Central memory CD8-positive, alpha-beta T cell (primary cell): ENCODE measurements around the gene OPA1.
"Not testable (repeated sequence)": the region's sequence is repeated elsewhere in the genome, so short reads cannot be mapped to it uniquely, and the experiment has no call there.

Experiments used
- ATAC-seq: fragments of 150-1000 bp; cut with Tn5 transposase; replicated peaks from 2 replicates; pipeline ENCODE4 v1.10.0; 2022; ENCODE audit warnings: mild to moderate bottlenecking, moderate FRiP score, moderate number of reproducible peaks; ENCODE audit not compliant: poor library complexity, severe bottlenecking; ENCODE audit errors: extremely low read depth
- DNase-seq, 2 donors: peaks; one replicate each; pipeline ENCODE4 v3.0.0; 2021; ENCODE audit warnings: low spot score in 2 of 2
- H3K27ac Mint-ChIP-seq: one replicate; pipeline ENCODE4 v1.8.0; 2022; ENCODE audit warnings: low read depth, mild to moderate bottlenecking, moderate library complexity, mixed read lengths
- H3K27me3 Mint-ChIP-seq: one replicate; pipeline ENCODE4 v1.8.0; 2022; ENCODE audit warnings: mixed read lengths
- H3K36me3 Mint-ChIP-seq: one replicate; pipeline ENCODE4 v1.8.0; 2022; ENCODE audit warnings: mild to moderate bottlenecking, moderate library complexity, mixed read lengths; ENCODE audit not compliant: insufficient read depth
- H3K4me1 Mint-ChIP-seq: one replicate; pipeline ENCODE4 v1.8.0; 2022; ENCODE audit warnings: mixed read lengths
- H3K4me3 Mint-ChIP-seq: one replicate; pipeline ENCODE4 v1.8.0; 2022; ENCODE audit warnings: mild to moderate bottlenecking, moderate library complexity, mixed read lengths
- H3K9me3 Mint-ChIP-seq: one replicate; pipeline ENCODE4 v1.8.0; 2022; ENCODE audit warnings: mixed read lengths

OPA1 gene

GRCh38 chr3:193595939-193596487 lies 3.0 kb downstream of the OPA1 start:
- H3K36me3 Mint-ChIP-seq = peaks cover 22% of the 10 kb centered on the region
- H3K4me3 Mint-ChIP-seq = peak overlapping the region; percentile 2
- no peaks in the 10 kb centered on the region for H3K9me3 Mint-ChIP-seq
- H3K27ac Mint-ChIP-seq = peak overlapping the region; percentile 83
- no peak for DNase-seq
- H3K4me1 Mint-ChIP-seq = peaks cover 79% of the 10 kb centered on the region
- no peak for ATAC-seq
- no peaks in the 10 kb centered on the region for H3K27me3 Mint-ChIP-seq

GRCh38 chr3:193598202-193598601 lies 5.2 kb downstream of the OPA1 start:
- H3K4me3 Mint-ChIP-seq = no peak overlapping the region
- peaks cover 71% of the 10 kb centered on the region for H3K4me1 Mint-ChIP-seq
- H3K27ac Mint-ChIP-seq = peak overlapping the region; percentile 84
- H3K36me3 Mint-ChIP-seq = peaks cover 15% of the 10 kb centered on the region
- no peak for DNase-seq
- H3K27me3 Mint-ChIP-seq = no peaks in the 10 kb centered on the region
- no peak for ATAC-seq
- no peaks in the 10 kb centered on the region for H3K9me3 Mint-ChIP-seq

- no peaks in the 10 kb centered on the region for H3K27me3 Mint-ChIP-seq
- no peak overlapping the region for H3K4me3 Mint-ChIP-seq
- peak overlapping the region; percentile 84 for H3K27ac Mint-ChIP-seq
- peaks cover 10% of the 10 kb centered on the region for H3K36me3 Mint-ChIP-seq
- no peaks in the 10 kb centered on the region for H3K9me3 Mint-ChIP-seq
- ATAC-seq (no peak), DNase-seq (no peak)
- H3K4me1 Mint-ChIP-seq = peaks cover 67% of the 10 kb centered on the region
Measured at GRCh38 chr3:193599393-193599792, 6.4 kb downstream of the OPA1 start.

- Mint-ChIP-seq H3K27me3 (no peaks in the 10 kb centered on the region), H3K4me3 (no peak overlapping the region), H3K36me3 (no peaks in the 10 kb centered on the region), H3K9me3 (no peaks in the 10 kb centered on the region), H3K4me1 (peaks cover 49% of the 10 kb centered on the region), H3K27ac (no peak overlapping the region)
- no peak for DNase-seq
- ATAC-seq = peak; percentile 68
Measured at GRCh38 chr3:193605876-193606275, 12.9 kb downstream of the OPA1 start.

GRCh38 chr3:193606892-193607291 lies 13.9 kb downstream of the OPA1 start:
- H3K27ac Mint-ChIP-seq, H3K4me3 Mint-ChIP-seq, H3K36me3 Mint-ChIP-seq, DNase-seq, ATAC-seq, H3K9me3 Mint-ChIP-seq, H3K27me3 Mint-ChIP-seq: not testable (repeated sequence)
- peaks cover 39% of the 10 kb centered on the region for H3K4me1 Mint-ChIP-seq

GRCh38 chr3:193610516-193610915 lies 17.5 kb downstream of the OPA1 start:
- not testable (repeated sequence) for H3K4me3 Mint-ChIP-seq, ATAC-seq, H3K27ac Mint-ChIP-seq, H3K36me3 Mint-ChIP-seq, DNase-seq, H3K27me3 Mint-ChIP-seq, H3K9me3 Mint-ChIP-seq
- peaks cover 48% of the 10 kb centered on the region for H3K4me1 Mint-ChIP-seq

GRCh38 chr3:193614430-193614829 lies 21.4 kb downstream of the OPA1 start:
- H3K27ac Mint-ChIP-seq = peak overlapping the region; percentile 60
- H3K4me1 Mint-ChIP-seq = peaks cover 25% of the 10 kb centered on the region
- no peak for DNase-seq
- peak overlapping the region; percentile 9 for H3K4me3 Mint-ChIP-seq
- H3K9me3 Mint-ChIP-seq = no peaks in the 10 kb centered on the region
- ATAC-seq = peak; percentile 93
- peaks cover 36% of the 10 kb centered on the region for H3K36me3 Mint-ChIP-seq
- H3K27me3 Mint-ChIP-seq = no peaks in the 10 kb centered on the region

- H3K9me3 Mint-ChIP-seq = no peaks in the 10 kb centered on the region
- H3K27ac Mint-ChIP-seq = no peak overlapping the region
- H3K4me1 Mint-ChIP-seq = peaks cover 24% of the 10 kb centered on the region
- H3K4me3 Mint-ChIP-seq = no peak overlapping the region
- DNase-seq (no peak), ATAC-seq (no peak)
- H3K36me3 Mint-ChIP-seq = peaks cover 49% of the 10 kb centered on the region
- no peaks in the 10 kb centered on the region for H3K27me3 Mint-ChIP-seq
Measured at GRCh38 chr3:193617628-193618027, 24.6 kb downstream of the OPA1 start.

GRCh38 chr3:193620057-193620456 lies 27.0 kb downstream of the OPA1 start:
- DNase-seq (no peak), ATAC-seq (no peak)
- peaks cover 50% of the 10 kb centered on the region for H3K36me3 Mint-ChIP-seq
- H3K4me3 Mint-ChIP-seq = no peak overlapping the region
- no peaks in the 10 kb centered on the region for H3K27me3 Mint-ChIP-seq
- H3K9me3 Mint-ChIP-seq = no peaks in the 10 kb centered on the region
- no peak overlapping the region for H3K27ac Mint-ChIP-seq
- H3K4me1 Mint-ChIP-seq = peaks cover 18% of the 10 kb centered on the region

- no peaks in the 10 kb centered on the region for H3K9me3 Mint-ChIP-seq
- H3K36me3 Mint-ChIP-seq = peaks cover 47% of the 10 kb centered on the region
- H3K27ac Mint-ChIP-seq = peak overlapping the region; percentile 32
- H3K4me3 Mint-ChIP-seq = no peak overlapping the region
- H3K4me1 Mint-ChIP-seq = peaks cover 17% of the 10 kb centered on the region
- H3K27me3 Mint-ChIP-seq = no peaks in the 10 kb centered on the region
- DNase-seq = no peak
- ATAC-seq = no peak
Measured at GRCh38 chr3:193620650-193621049, 27.6 kb downstream of the OPA1 start.

- no peaks in the 10 kb centered on the region for H3K27me3 Mint-ChIP-seq
- ATAC-seq (no peak), DNase-seq (no peak)
- peaks cover 48% of the 10 kb centered on the region for H3K36me3 Mint-ChIP-seq
- H3K4me1 Mint-ChIP-seq = peaks cover 17% of the 10 kb centered on the region
- H3K9me3 Mint-ChIP-seq = no peaks in the 10 kb centered on the region
- no peak overlapping the region for H3K4me3 Mint-ChIP-seq
- H3K27ac Mint-ChIP-seq = no peak overlapping the region
Measured at GRCh38 chr3:193621127-193621526, 28.1 kb downstream of the OPA1 start.

- ATAC-seq (no peak), DNase-seq (no peak)
- Mint-ChIP-seq H3K36me3 (peaks cover 13% of the 10 kb centered on the region), H3K4me1 (no peaks in the 10 kb centered on the region), H3K27ac (no peak overlapping the region), H3K27me3 (no peaks in the 10 kb centered on the region), H3K4me3 (no peak overlapping the region), H3K9me3 (no peaks in the 10 kb centered on the region)
Measured at GRCh38 chr3:193630005-193630404, 37.0 kb downstream of the OPA1 start.

- DNase-seq = no peak
- H3K27ac Mint-ChIP-seq = no peak overlapping the region
- no peaks in the 10 kb centered on the region for H3K27me3 Mint-ChIP-seq
- H3K9me3 Mint-ChIP-seq = no peaks in the 10 kb centered on the region
- H3K4me1 Mint-ChIP-seq = peaks cover 5% of the 10 kb centered on the region
- no peak for ATAC-seq
- peaks cover 12% of the 10 kb centered on the region for H3K36me3 Mint-ChIP-seq
- no peak overlapping the region for H3K4me3 Mint-ChIP-seq
Measured at GRCh38 chr3:193637831-193638230, 44.8 kb downstream of the OPA1 start.
